DOHH2 (cell line): Measurements from ENCODE around the gene GPR137C.

Source experiments
- H3F3A ChIP-seq: fragments of 200-600 bp; sonication (generic), shearing (Covaris generic); 2 replicates; pipeline ENCODE4 v1.6.0; 2016; ENCODE audit warnings: antibody characterized with exemption, mild to moderate bottlenecking; ENCODE audit not compliant: control insufficient read depth, insufficient read depth
- H3K27ac ChIP-seq: fragments of 200-600 bp; sonication (generic); 2 replicates; pipeline ENCODE4 v1.5.1; 2014; ENCODE audit warnings: low read depth, mild to moderate bottlenecking, low read length, moderate library complexity
- H3K27me3 ChIP-seq: fragments of 200-600 bp; sonication (generic); 2 replicates; pipeline ENCODE4 v1.6.1; 2014; ENCODE audit warnings: mild to moderate bottlenecking, low read length, mixed read lengths; ENCODE audit not compliant: control insufficient read depth
- H3K36me3 ChIP-seq: fragments of 200-600 bp; sonication (generic); 2 replicates; pipeline ENCODE4 v1.6.1; 2014; ENCODE audit warnings: mild to moderate bottlenecking, low read length, moderate library complexity, mixed read lengths; ENCODE audit not compliant: control insufficient read depth
- H3K4me1 ChIP-seq: fragments of 200-600 bp; sonication (generic); 2 replicates; pipeline ENCODE4 v1.6.1; 2014; ENCODE audit warnings: mild to moderate bottlenecking, low read length, mixed read lengths; ENCODE audit not compliant: control insufficient read depth
- H3K4me2 ChIP-seq: fragments of 200-600 bp; sonication (generic); 2 replicates; pipeline ENCODE4 v1.6.0; 2014; ENCODE audit warnings: mild to moderate bottlenecking, low read length, moderate library complexity
- H3K4me3 ChIP-seq: fragments of 200-600 bp; sonication (generic); 2 replicates; pipeline ENCODE4 v1.5.1; 2014; ENCODE audit warnings: mild to moderate bottlenecking, low read length, mixed read lengths
- H3K79me2 ChIP-seq: fragments of 200-600 bp; sonication (generic); 2 replicates; pipeline ENCODE4 v1.6.1; 2014; ENCODE audit warnings: mild to moderate bottlenecking, low read length, mixed read lengths; ENCODE audit not compliant: control insufficient read depth
- H3K9me2 ChIP-seq: fragments of 200-600 bp; sonication (generic); replicated peaks from 2 replicates; pipeline ENCODE4 v1.6.1; 2014; ENCODE audit warnings: mild to moderate bottlenecking, low read length, mixed read lengths; ENCODE audit not compliant: control insufficient read depth
- H3K9me3 ChIP-seq: fragments of 200-600 bp; sonication (generic); 2 replicates; pipeline ENCODE4 v1.6.1; 2014; ENCODE audit warnings: antibody characterized with exemption, low read length, mixed read lengths; ENCODE audit not compliant: control insufficient read depth, insufficient read depth
- H4K20me1 ChIP-seq: fragments of 200-600 bp; sonication (generic); 2 replicates; pipeline ENCODE4 v1.6.0; 2014; ENCODE audit warnings: low read depth, mild to moderate bottlenecking, antibody characterized with exemption, low read length, moderate library complexity; ENCODE audit not compliant: control insufficient read depth, insufficient read depth
- CTCF ChIP-seq: fragments of 200-600 bp; sonication (generic); IDR thresholded peaks from one replicate; pipeline ENCODE4 v1.5.1; 2014; ENCODE audit warnings: antibody characterized with exemption, mild to moderate bottlenecking, low read depth, low read length; ENCODE audit not compliant: poor library complexity, severe bottlenecking
- EZH2phosphoT487 ChIP-seq: fragments of 200-600 bp; sonication (generic); IDR thresholded peaks from 2 replicates; pipeline ENCODE4 v1.6.1; 2017; ENCODE audit warnings: borderline replicate concordance, mild to moderate bottlenecking, antibody characterized with exemption, low read length, moderate library complexity, mixed read lengths

The GPR137C gene

GRCh38 chr14:52552063-52552988, at the start of gene GPR137C, which contains the start of gene TXNDC16:
Gene GPR137C, plus strand, starts transcription at chr14:52552836. Its CDS starts 312 bp downstream, at chr14:52553148.
Gene TXNDC16, minus strand, starts transcription at chr14:52552505. Its CDS starts 8,948 bp downstream, at chr14:52543557.
- no peaks in the 10 kb centered on the region for H3K9me3 ChIP-seq
- H3K4me1 ChIP-seq: peaks cover 44% of the 10 kb centered on the region
- no peaks in the 10 kb centered on the region for H3K9me2 ChIP-seq
- TF ChIP-seq EZH2phosphoT487 (no peak), CTCF (no peak)
- no peaks in the 10 kb centered on the region for H3K27me3 ChIP-seq
- peak within 1 kb of the TSS; percentile 67 for H3K27ac ChIP-seq
- peaks cover 20% of the 10 kb centered on the region for H3K36me3 ChIP-seq
- H3K4me2 ChIP-seq: peak within 1 kb of the TSS; percentile 96
- peak within 1 kb of the TSS; percentile 84 for H3K4me3 ChIP-seq
- H3K79me2 ChIP-seq: peaks cover 47% of the 10 kb centered on the region
- H4K20me1 ChIP-seq: no peaks in the 10 kb centered on the region
- H3F3A ChIP-seq: 0 out of 2 replicates have a peak, but pooled peaks cover 3% of the 10 kb centered on the region

GRCh38 chr14:52513249-52513648, 39.4 kb upstream of the GPR137C start:
- Histone ChIP-seq H4K20me1 (no peaks in the 10 kb centered on the region), H3K27ac (no peak overlapping the region), H3K79me2 (no peaks in the 10 kb centered on the region), H3K4me2 (no peak overlapping the region), H3K36me3 (peaks cover 32% of the 10 kb centered on the region), H3K4me1 (peaks cover 14% of the 10 kb centered on the region), H3K9me2 (no peaks in the 10 kb centered on the region), H3F3A (no peaks in the 10 kb centered on the region; the same call in 1 of the 2 replicates), H3K4me3 (no peak overlapping the region), H3K9me3 (no peaks in the 10 kb centered on the region), H3K27me3 (no peaks in the 10 kb centered on the region)
- TF ChIP-seq CTCF (no peak), EZH2phosphoT487 (no peak)

GRCh38 chr14:52514046-52514811, 38.4 kb upstream of the GPR137C start:
- Histone ChIP-seq H3K27me3 (no peaks in the 10 kb centered on the region), H3K9me3 (no peaks in the 10 kb centered on the region), H3F3A (no peaks in the 10 kb centered on the region; the same call in 1 of the 2 replicates), H3K4me2 (no peak overlapping the region), H3K36me3 (peaks cover 30% of the 10 kb centered on the region), H3K4me3 (no peak overlapping the region), H3K9me2 (no peaks in the 10 kb centered on the region), H3K79me2 (no peaks in the 10 kb centered on the region), H3K4me1 (peaks cover 14% of the 10 kb centered on the region), H4K20me1 (no peaks in the 10 kb centered on the region), H3K27ac (no peak overlapping the region)
- TF ChIP-seq CTCF: no peak
- no peak for TF ChIP-seq EZH2phosphoT487
